ENCODE measurements around the gene BCOR. TPM values are rescaled to one million over a fixed set of nuclear protein-coding genes. Genes with fewer than 3 reads are reported as not detected.

Gene BCOR
- total and polyA plus RNA-seq, 2 of the 8 experiments (the other 6 are each of a cell fraction or from before 2014, with no cell fraction given), result 25.0 to 50.8 TPM

DNA sequence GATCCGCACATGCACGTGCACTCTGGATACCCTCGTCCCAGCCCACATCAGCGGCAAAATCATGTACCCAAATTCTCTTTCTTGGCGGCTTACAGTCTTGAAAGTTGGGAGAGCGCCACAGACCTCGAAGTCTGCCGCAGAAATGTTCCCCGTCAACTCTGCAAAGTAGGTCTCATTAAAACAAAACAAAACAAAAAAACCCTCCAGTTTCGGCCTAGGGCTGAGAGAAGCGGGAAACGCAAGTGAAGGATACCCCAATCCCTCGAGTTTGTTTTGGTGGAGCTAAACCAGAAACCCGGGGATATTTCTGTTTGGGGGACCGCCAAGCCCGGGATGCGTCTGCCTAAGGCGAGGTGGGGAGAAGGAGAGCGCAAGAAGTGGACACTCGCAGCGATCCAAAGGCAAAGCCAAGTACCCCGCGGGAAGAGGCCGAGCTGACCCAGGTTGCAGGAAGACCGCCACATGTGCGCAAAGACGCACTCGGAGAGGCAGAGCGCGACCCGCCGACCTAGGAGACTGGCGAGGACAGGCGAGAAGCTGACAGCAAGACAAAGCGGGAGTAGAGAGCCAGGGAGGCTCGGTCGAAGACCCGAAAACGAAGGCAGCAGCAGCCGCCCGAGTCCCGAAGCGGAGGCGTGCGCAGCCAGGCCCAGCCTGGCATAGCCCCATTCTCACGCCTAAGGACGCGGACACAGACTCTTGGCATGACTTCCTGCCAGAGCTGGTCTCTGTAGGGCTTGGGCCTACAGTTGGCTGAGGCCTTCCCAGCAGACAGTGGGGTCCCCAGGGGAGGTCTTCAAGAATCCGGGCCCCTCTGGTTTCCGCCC lies 49.6 kb upstream of the BCOR start:
- peaks cover 8 to 56% (median 45%) of the 10 kb centered on the region in 4 experiments for H3K27me3 ChIP-seq (replicated peaks in 1 of 4; ENCODE audit: control insufficient read depth in 3 of 4, extremely low read depth in 1 of 4, insufficient read depth in 3 of 4, low read length in 3 of 4)
- H2AK5ac ChIP-seq (ENCODE audit: low read depth, low read length), result no peak overlapping the region
- CTCF ChIA-PET (ENCODE audit: partially characterized antibody), result interaction anchor here (0.6 kb wide), 1 partner anchor 343 kb away, joined by 3 read pairs; no protein-coding TSS in a partner anchor
- peak overlapping the region in 3 of 4 experiments; percentile 49 to 70 (median 54); a peak in 5 of 8 replicates for H3K4me3 ChIP-seq (ENCODE audit: extremely low read depth in 1 of 4, insufficient read depth in 2 of 4, low read depth in 3 of 4, low read length in 4 of 4)
- H3K9ac ChIP-seq (replicated peaks in 1 of 4; ENCODE audit: extremely low read depth in 1 of 4, low read depth in 3 of 4, low read length in 3 of 4), result 0 out of 7 replicates have a peak overlapping the region, but pooled peaks of 1 of the 4 experiments have one; percentile 22
- 6% methylated on average over 32 of the region's 50 CpGs; no CpG with 5 or more reads in 1 of the 2 experiments for WGBS, 2 experiments (ENCODE audit: extremely low coverage in 1 of 2, insufficient coverage in 1 of 2, insufficient read length in 1 of 2, insufficient replicate concordance in 2 of 2, low coverage in 1 of 2, low lambda C conversion rate in 2 of 2, missing lambda C conversion rate in 1 of 2)
- peak overlapping the region; percentile 61; the same call in 1 of the 2 replicates for H2BK20ac ChIP-seq (ENCODE audit: low read length)
- H3K14ac ChIP-seq (ENCODE audit: insufficient read length), result no peak overlapping the region
- peak overlapping the region; percentile 89 for H4K91ac ChIP-seq (replicated peaks; ENCODE audit: insufficient read length, low read length)
- peaks cover 8 to 36% (median 24%) of the 10 kb centered on the region in 4 experiments for H3K4me1 ChIP-seq (replicated peaks in 1 of 4; ENCODE audit: control insufficient read depth in 3 of 4, insufficient read depth in 4 of 4, low read length in 3 of 4)
- FAIRE-seq (no peak), DNase-seq (ENCODE audit: low read depth in 1 of 2, low spot score in 2 of 2) (peak in 1 of 2 experiments; percentile 60)
- H3K56ac ChIP-seq (replicated peaks; ENCODE audit: insufficient read length, low read depth, low read length), result no peak overlapping the region
- POLR2A ChIA-PET (ENCODE audit: partially characterized antibody), result interaction anchor here (1.0 to 20.0 kb wide), 9 partner anchors 10 to 139 kb away, joined by 3 to 509 read pairs (median 4); partner anchors contain the start of gene BCOR
- H3K27ac ChIP-seq (ENCODE audit: low read depth, low read length), result no peak overlapping the region
- H4K20me1 ChIP-seq (replicated peaks in 1 of 2; ENCODE audit: control insufficient read depth in 1 of 2, insufficient read depth in 2 of 2, low read length in 2 of 2), result peaks cover 0 to 6% of the 10 kb centered on the region in 2 experiments
- H3K9me3 ChIP-seq (ENCODE audit: insufficient read depth in 2 of 2, low read depth in 1 of 2, low read length in 1 of 2), result no peaks in the 10 kb centered on the region
- H2AFZ ChIP-seq (ENCODE audit: low read length), result no peak overlapping the region
- H2BK12ac ChIP-seq (ENCODE audit: low read depth, low read length), result peak overlapping the region; percentile 33; the same call in 1 of the 2 replicates
- peaks cover 13% of the 10 kb centered on the region; the same call in 1 of the 2 replicates for H3K23me2 ChIP-seq (ENCODE audit: low read depth, low read length)
- H4K8ac ChIP-seq (ENCODE audit: extremely low read depth, insufficient read depth, low read length), result peak overlapping the region; percentile 51; the same call in 1 of the 2 replicates
- no peaks in the 10 kb centered on the region for H3K36me3 ChIP-seq (ENCODE audit: control insufficient read depth in 2 of 4, insufficient read depth in 4 of 4, low read length in 3 of 4)
- H2BK120ac ChIP-seq (replicated peaks; ENCODE audit: low read depth, low read length), result peak overlapping the region; percentile 78
- no peak overlapping the region for H2BK15ac ChIP-seq (ENCODE audit: low read length)
- H3K4me2 ChIP-seq (ENCODE audit: insufficient read depth in 1 of 2, low read depth in 2 of 2, low read length in 2 of 2), result peak overlapping the region; percentile 64 to 81
- peaks cover 0 to 9% of the 10 kb centered on the region in 2 experiments; a peak in 1 of 4 replicates for H3K79me2 ChIP-seq (ENCODE audit: control insufficient read depth in 1 of 2, insufficient read depth in 2 of 2, low read length in 2 of 2)
- no peak overlapping the region for H3K4ac ChIP-seq (replicated peaks; ENCODE audit: insufficient read length, low read depth, low read length)
- H3K79me1 ChIP-seq (ENCODE audit: low read depth, low read length), result no peaks in the 10 kb centered on the region
- no peak overlapping the region for H3K23ac ChIP-seq (ENCODE audit: insufficient read length)
- H4K5ac ChIP-seq (ENCODE audit: insufficient read length, low read depth, low read length), result no peak overlapping the region
- H2BK5ac ChIP-seq (ENCODE audit: low read depth, low read length), result peak overlapping the region; percentile 39; the same call in 1 of the 2 replicates
- peak overlapping the region; percentile 25 for H3K18ac ChIP-seq (ENCODE audit: extremely low read depth, low read length)
- no peak for TF ChIP-seq SIRT6 (IDR thresholded peaks at IDR 0.05; ENCODE audit: low read length)
- TF ChIP-seq EZH2 (IDR thresholded peaks at IDR 0.05; ENCODE audit: low read depth, low read length, severe bottlenecking), result peak; percentile 59
- no peak for TF ChIP-seq TAF1 (IDR thresholded peaks at IDR 0.05; ENCODE audit: low read depth, low read length)
- TF ChIP-seq TCF12 (IDR thresholded peaks at IDR 0.05; ENCODE audit: low read depth, low read length), result no peak

Measured in H1 (cell line).